KBM-7 (cell line): ENCODE measurements around the gene STRIT1.

Source experiments
- DNase-seq: peaks from one replicate; pipeline ENCODE4 v3.0.0-alpha.2; 2015
- in situ Hi-C: fragments of 300-500 bp; cut with MboI; formaldehyde crosslinking; loops from 2 replicates; pipeline ENCODE4 v1.14.3; 2020; ENCODE audit warnings: low sequenced_read_pairs, low pct_unique_long_range_greater_than_20kb, mixed read lengths

Gene STRIT1

DNA sequence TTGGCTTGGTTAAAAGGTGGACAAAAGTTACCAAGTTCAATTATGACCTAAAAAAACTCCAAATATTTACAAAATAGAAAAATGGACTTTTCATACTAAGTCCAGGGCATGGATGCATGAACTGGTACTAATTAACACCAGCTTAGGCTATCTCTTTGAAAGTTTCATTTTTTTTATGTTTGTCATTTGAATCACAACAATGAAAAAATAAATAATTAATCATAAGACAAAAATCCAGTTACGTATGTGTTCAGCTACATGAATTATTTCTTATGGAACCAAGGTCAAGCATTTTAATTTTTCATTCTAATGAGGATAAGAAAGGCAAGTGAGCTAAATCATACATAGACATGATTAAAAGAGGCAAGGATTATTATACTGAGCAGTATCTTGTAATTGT, 23.7 kb upstream of the STRIT1 start:
- in situ Hi-C loops: loop anchor here (25.0 kb wide), 2 partner anchors 355 to 555 kb away; no protein-coding TSS in a partner anchor
- no peak for DNase-seq

DNA sequence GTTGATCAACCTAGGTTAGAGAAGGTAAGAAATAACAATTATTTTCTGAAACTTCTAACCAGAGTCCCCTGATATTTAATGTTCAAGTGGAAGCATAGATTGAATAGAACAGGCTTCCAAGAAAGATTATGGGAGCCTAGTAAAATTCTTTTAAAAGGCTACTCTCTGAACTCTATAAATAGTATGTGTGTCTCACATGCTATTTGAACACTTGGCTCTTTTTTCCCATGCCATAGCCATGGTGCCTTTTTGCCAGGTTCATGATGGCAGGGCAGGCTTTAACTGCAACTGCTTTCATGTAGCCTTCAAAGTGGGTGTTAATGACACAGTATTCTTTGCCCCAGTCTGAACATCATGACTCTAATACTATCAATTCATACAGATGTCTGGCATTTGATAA, 22.9 kb upstream of the STRIT1 start:
- in situ Hi-C loops: loop anchor here (25.0 kb wide), 2 partner anchors 354 to 554 kb away; no protein-coding TSS in a partner anchor
- no peak for DNase-seq

GRCh38 chr3:155313916-155314315, 20.4 kb upstream of the STRIT1 start:
- no peak for DNase-seq
- in situ Hi-C loops: loop anchor here (25.0 kb wide), 2 partner anchors 352 to 552 kb away; no protein-coding TSS in a partner anchor

- no peak for DNase-seq
- in situ Hi-C loops: loop anchor here (25.0 kb wide), 2 partner anchors 351 to 551 kb away; no protein-coding TSS in a partner anchor
Measured at GRCh38 chr3:155313300-155313699, 19.8 kb upstream of the STRIT1 start.

- DNase-seq: no peak
- in situ Hi-C loops: loop anchor here (25.0 kb wide), 2 partner anchors 350 to 550 kb away; no protein-coding TSS in a partner anchor
Measured at GRCh38 chr3:155312781-155313180, 19.3 kb upstream of the STRIT1 start.

DNA sequence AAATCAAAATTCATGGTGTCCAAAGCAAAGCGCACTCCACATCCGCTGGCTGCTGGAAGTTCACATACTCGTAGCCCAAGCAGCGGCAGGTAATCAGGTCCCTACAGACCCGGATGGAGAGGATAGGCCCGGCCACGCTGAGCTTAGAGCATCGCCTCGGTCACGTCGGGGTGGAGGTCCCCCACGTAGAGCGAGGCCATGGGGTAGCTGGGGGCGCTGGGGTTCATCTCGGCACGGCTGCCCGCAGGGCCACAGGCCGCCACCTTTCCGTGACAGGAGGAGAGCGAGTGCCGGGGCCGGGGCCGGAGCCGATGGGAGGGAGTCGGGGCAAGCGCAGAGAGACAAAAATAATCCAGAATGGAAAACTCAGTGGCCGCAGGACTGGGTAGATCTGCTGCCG, 16.1 kb upstream of the STRIT1 start:
- in situ Hi-C loops: loop anchor here (25.0 kb wide), 2 partner anchors 347 to 547 kb away; no protein-coding TSS in a partner anchor
- no peak for DNase-seq

GRCh38 chr3:155308831-155309230, 15.3 kb upstream of the STRIT1 start:
- in situ Hi-C loops: loop anchor here (25.0 kb wide), 2 partner anchors 347 to 547 kb away; no protein-coding TSS in a partner anchor

DNA sequence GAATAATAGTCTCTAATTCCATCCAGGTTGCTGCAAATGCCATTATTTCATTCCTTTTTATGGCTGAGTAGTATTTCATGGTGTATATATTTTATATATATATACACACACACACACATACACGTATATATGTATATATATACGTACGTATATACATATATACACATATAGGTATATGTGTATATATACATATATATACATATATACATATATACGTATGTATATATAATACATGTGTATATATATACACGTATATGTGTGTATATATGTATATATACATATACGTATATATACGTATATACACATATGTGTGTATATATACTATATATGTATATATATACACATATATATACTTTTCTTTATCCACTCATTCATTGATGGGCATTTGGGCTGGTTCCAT, 13.7 kb upstream of the STRIT1 start:
- in situ Hi-C loops: loop anchor here (25.0 kb wide), 2 partner anchors 345 to 545 kb away; no protein-coding TSS in a partner anchor
- no peak for DNase-seq

More at GRCh38 chr3:155308831-155309230, 15.3 kb upstream of the STRIT1 start:
- DNase-seq: peak; percentile 17

- in situ Hi-C loops: loop anchor here (25.0 kb wide), 2 partner anchors 342 to 542 kb away; no protein-coding TSS in a partner anchor
- no peak for DNase-seq
Measured at GRCh38 chr3:155304394-155304793, 10.9 kb upstream of the STRIT1 start.

- peak; percentile 20 for DNase-seq
- in situ Hi-C loops: loop anchor here (25.0 kb wide), 2 partner anchors 341 to 541 kb away; no protein-coding TSS in a partner anchor
Measured at GRCh38 chr3:155303540-155304097, 10.1 kb upstream of the STRIT1 start.

GRCh38 chr3:155302891-155303290, 9.4 kb upstream of the STRIT1 start:
- no peak for DNase-seq
- in situ Hi-C loops: loop anchor here (25.0 kb wide), 2 partner anchors 341 to 541 kb away; no protein-coding TSS in a partner anchor

GRCh38 chr3:155302481-155302880, 9.0 kb upstream of the STRIT1 start:
- no peak for DNase-seq

GRCh38 chr3:155297100-155297499, 3.6 kb upstream of the STRIT1 start:
- DNase-seq: no peak
- in situ Hi-C loops: no loop called here

More at GRCh38 chr3:155302481-155302880, 9.0 kb upstream of the STRIT1 start:
- in situ Hi-C loops: loop anchor here (25.0 kb wide), 2 partner anchors 340 to 540 kb away; no protein-coding TSS in a partner anchor

- in situ Hi-C loops: no loop called here
- DNase-seq: no peak
Measured at GRCh38 chr3:155296413-155296812, 2.9 kb upstream of the STRIT1 start.

- DNase-seq: no peak
- in situ Hi-C loops: no loop called here
Measured at GRCh38 chr3:155292693-155293092, 790 bp downstream of the STRIT1 start.

DNA sequence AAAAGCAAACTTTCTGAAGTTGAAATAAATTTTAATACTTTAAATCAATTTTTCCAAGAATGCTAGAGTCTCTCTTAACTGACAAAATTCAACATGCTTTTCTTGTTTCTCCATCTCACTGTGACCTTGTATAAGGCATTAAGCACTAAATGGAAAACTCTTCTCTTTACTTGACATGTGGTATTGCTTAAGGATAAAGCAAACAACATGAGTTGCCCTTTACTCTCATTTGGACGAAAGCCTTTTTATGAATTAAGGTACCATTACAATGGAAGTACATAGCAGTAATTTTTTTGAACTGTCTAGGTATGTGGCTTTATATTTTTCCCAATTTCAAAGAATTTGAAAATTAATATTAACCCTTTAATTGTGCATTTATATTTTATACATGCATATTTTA, 1.4 kb downstream of the STRIT1 start:
- DNase-seq: no peak
- in situ Hi-C loops: no loop called here

- DNase-seq: no peak
Measured at GRCh38 chr3:155286736-155287135, 6.7 kb downstream of the STRIT1 start.

DNA sequence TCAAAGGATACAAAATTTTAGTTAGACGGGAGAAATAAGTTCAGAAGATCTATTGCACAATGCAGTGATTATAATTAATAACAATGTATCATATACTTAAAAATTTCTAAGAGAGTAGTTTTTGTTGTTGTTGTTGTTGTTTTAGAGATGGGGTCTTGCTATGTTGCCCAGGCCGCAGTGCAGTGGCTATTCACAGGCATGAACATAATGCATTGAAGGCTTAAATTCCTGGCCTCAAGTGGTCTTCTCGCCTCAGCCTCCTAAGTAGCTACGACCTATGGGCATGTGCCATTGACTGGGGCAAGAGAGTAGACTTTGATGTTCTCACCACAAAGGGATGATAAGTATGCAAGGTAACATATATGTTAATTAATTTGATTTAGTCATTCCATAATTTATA, 7.5 kb downstream of the STRIT1 start:
- no peak for DNase-seq

More at GRCh38 chr3:155286736-155287135, 6.7 kb downstream of the STRIT1 start:
- in situ Hi-C loops: no loop called here

DNA sequence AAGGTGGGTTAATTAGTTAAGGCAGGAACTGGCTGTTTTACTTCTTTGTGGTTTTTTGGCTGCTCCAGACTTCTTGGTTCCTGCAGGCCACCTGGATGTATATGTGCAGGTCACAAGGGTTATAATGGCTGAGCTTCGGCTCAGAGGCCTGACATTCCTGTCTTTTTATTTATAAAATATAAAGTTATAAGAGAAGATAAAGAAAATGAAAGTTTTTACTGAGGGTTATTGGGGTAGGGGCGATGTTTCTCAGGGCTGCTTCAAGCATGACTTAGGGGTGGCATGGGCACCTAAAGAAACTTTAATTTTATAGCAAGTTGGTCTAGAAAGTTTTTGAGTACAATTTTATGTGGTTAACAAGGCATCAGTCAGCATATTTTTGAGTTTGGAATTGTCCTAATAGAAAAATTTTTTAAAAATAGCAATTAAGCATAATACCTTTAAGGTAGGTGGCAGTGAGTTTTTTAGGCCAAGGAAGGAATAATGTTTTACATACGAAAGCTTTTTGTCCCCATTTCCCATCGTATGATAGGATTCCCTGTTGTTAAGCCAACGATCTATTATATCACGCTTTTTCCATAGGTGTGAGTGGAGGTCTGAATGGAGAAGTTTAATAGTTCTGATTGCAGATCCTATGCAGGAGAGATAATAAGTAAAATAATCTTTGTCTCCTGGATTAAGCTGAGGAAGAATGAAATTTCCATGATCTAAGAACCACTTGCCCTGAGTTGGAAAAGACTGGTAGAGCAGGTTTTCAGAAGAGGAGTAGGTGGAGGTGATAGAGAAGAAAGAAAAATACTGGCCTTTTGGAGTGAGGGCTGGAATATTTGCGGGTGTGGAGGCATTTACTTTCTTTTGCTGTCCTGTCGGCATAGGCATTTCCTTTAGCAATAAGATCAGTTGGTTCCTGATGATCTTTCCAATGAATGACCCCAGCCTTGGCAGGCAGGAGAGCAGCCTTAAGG, 10.1 kb downstream of the STRIT1 start:
- in situ Hi-C loops: no loop called here
- DNase-seq: no peak

More for the DNA sequence above, 7.5 kb downstream of the STRIT1 start:
- in situ Hi-C loops: no loop called here
